Suppressor macrophage treated with lipopolysaccharide for 4 hours (primary cell): ENCODE data around the gene PLEK.
"Not testable (repeated sequence)": the region's sequence is repeated elsewhere in the genome, so short reads cannot be mapped to it uniquely, and the experiment has no call there.

ENCODE experiments used
- DNase-seq: peaks from one replicate; pipeline ENCODE4 v3.0.0-alpha.2; 2020

The PLEK gene

GRCh38 chr2:68365087-68365486, at the start of gene PLEK:
PLEK (plus strand) TSS chr2:68365282; CDS start chr2:68365352, 70 bp downstream.
- DNase-seq = peak; percentile 95

GRCh38 chr2:68316111-68316510, 49.0 kb upstream of the PLEK start:
- DNase-seq = no peak

- DNase-seq = no peak
These were observed 46.8 kb upstream of the PLEK start for GRCh38 chr2:68317971-68318913.

GRCh38 chr2:68318914-68319397, 46.1 kb upstream of the PLEK start:
- DNase-seq = peak; percentile 52

- DNase-seq = peak; percentile 68
These were observed 45.5 kb upstream of the PLEK start, which contains the start of gene CNRIP1 for GRCh38 chr2:68319398-68320117. CNRIP1 (minus strand) TSS chr2:68319949; CDS start chr2:68319400, 549 bp downstream.

- DNase-seq = no peak
These were observed 44.9 kb upstream of the PLEK start for GRCh38 chr2:68320118-68320641.

- DNase-seq = no peak
These were observed 40.0 kb upstream of the PLEK start for GRCh38 chr2:68325056-68325455.

- no peak for DNase-seq
These were observed 36.2 kb upstream of the PLEK start for GRCh38 chr2:68328901-68329300.

GRCh38 chr2:68330691-68331090, 34.4 kb upstream of the PLEK start:
- peak; percentile 48 for DNase-seq

- DNase-seq = no peak
These were observed 32.1 kb upstream of the PLEK start for GRCh38 chr2:68333009-68333408.

GRCh38 chr2:68333931-68334330, 31.2 kb upstream of the PLEK start:
- no peak for DNase-seq

- no peak for DNase-seq
These were observed 28.9 kb upstream of the PLEK start for GRCh38 chr2:68336192-68336591.

- DNase-seq = no peak
These were observed 24.6 kb upstream of the PLEK start for GRCh38 chr2:68340226-68341061.

- DNase-seq = no peak
These were observed 24.1 kb upstream of the PLEK start for GRCh38 chr2:68341062-68341329.

- DNase-seq = no peak
These were observed 23.5 kb upstream of the PLEK start for GRCh38 chr2:68341583-68341982.

GRCh38 chr2:68342470-68342869, 22.6 kb upstream of the PLEK start:
- no peak for DNase-seq

- no peak for DNase-seq
These were observed 21.1 kb upstream of the PLEK start for GRCh38 chr2:68344031-68344430.

- DNase-seq = no peak
These were observed 19.8 kb upstream of the PLEK start for GRCh38 chr2:68345129-68345875.

- DNase-seq = not testable (repeated sequence)
These were observed 16.0 kb upstream of the PLEK start for GRCh38 chr2:68349091-68349490.

- no peak for DNase-seq
These were observed 13.1 kb upstream of the PLEK start for GRCh38 chr2:68351997-68352396.

GRCh38 chr2:68352651-68353391, 12.3 kb upstream of the PLEK start:
- DNase-seq = no peak
